Stimulated activated naive CD4-positive, alpha-beta T cell treated with Interleukin-2 at 50 U/mL for 16 hours (primary cell): ENCODE results near the gene AKR7A3.
"Not testable (repeated sequence)": the region's sequence is repeated elsewhere in the genome, so short reads cannot be mapped to it uniquely, and the experiment has no call there.

Experiments used
- DNase-seq: peaks from one replicate; lab custom pipeline; 2025; lab: John Stamatoyannopoulos, UW

The AKR7A3 gene

GRCh38 chr1:19287436-19288185 is 959 bp downstream of the AKR7A3 start:
- DNase-seq = no peak

GRCh38 chr1:19285807-19286206 is 2.8 kb downstream of the AKR7A3 start:
- DNase-seq = not testable (repeated sequence)

DNA sequence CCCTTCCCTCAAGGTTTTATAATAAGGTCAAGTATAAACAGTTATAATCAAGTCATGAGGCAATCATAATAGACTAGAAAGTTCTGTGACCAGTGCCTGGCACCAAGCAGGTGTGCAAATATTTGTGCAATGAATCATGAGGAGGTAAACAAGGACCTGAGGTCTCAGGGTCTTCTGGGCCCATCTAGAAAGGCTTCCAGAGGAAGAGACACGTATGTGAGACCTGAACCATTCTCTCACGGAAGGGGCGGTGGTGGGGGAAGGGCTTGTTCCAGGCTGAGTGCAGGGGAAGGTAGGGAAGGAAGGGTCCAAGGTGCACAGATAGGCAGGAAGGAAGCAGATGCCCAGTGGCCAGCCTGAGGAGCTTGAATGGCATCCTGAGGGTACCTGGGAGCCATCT is 3.2 kb downstream of the AKR7A3 start:
- DNase-seq = not testable (repeated sequence)

DNA sequence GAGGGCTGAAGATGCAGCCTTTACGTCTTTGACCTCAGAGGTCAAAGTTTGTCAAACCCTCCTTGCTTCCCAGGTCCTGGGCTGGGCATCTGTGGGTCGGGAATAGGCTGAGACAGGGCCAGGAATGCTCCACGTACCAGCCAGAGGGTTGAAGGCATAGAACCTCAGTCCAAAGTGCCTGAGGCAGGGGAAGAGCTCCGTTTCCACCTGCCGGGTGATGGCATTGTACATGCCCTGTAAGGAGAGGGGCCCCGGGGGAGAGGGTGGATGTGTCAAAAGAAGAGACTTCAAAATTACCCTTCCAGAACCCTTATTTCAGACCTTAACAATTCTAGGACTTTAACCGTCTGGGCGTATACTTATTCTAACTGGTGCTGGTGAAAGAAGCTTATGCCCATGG is 3.7 kb downstream of the AKR7A3 start:
- DNase-seq = no peak

GRCh38 chr1:19283891-19284290 is 4.7 kb downstream of the AKR7A3 start:
- no peak for DNase-seq

- DNase-seq = no peak
Observed at GRCh38 chr1:19274636-19275035, 13.9 kb downstream of the AKR7A3 start.

GRCh38 chr1:19273844-19274531 is 14.6 kb downstream of the AKR7A3 start:
- DNase-seq = not testable (repeated sequence)

DNA sequence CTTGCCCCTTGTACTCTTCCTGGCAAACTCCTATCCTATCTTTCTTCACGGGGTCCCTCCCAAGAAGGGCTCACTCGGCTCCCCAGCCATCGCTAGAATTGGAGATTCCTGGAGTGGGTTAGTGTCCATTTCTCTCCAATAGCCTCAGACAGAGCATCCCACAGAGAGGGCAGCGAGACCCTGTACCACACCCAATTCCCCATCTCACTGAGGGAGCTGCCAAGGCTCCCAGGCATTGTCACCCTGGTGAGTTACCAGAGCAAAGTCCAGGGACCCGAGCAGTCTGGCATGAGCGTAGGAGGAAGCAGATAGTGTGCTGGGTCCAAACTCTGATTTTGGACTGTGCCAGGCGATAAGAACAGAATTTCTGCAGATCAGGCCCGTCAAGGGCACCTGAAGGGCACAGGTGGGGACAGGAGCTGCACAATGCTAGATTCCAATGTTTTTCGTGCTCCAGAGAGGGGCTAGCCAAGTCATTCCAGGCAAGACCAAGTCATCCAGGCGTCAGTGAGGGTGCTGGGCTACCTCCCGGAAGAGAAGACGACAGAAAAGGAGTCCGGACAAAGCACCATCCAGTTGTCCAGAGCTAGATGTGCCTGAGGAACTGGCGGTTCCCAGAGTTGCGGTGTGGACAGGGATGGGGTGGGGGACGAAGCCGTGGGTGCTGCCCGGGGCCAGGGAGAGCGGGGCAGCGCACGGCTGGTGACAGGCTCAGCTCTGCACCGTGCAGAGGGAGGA is 15.3 kb downstream of the AKR7A3 start:
- no peak for DNase-seq

DNA sequence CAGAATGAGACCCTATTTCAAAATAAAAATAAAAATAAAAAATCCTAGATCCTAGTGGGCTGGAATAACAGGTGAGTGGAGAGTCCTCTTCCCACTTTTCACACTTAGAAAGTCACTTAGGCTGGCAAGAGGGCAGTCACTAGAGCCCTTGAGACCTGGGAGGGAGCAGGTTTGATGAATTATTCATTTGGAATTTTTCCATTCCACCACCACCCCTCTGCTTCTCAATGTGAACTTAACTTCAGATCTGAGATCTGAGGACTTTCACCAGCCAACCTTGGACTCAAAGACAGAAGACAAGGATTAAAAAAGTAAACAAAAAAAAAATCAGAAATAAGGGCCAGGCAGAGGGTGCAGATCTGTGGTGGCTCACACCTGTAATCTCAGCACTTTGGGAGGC is 16.5 kb downstream of the AKR7A3 start:
- no peak for DNase-seq

- not testable (repeated sequence) for DNase-seq
Observed at GRCh38 chr1:19270343-19270730, 18.2 kb downstream of the AKR7A3 start.

- DNase-seq = not testable (repeated sequence)
Observed at GRCh38 chr1:19269427-19270342, 18.9 kb downstream of the AKR7A3 start.

DNA sequence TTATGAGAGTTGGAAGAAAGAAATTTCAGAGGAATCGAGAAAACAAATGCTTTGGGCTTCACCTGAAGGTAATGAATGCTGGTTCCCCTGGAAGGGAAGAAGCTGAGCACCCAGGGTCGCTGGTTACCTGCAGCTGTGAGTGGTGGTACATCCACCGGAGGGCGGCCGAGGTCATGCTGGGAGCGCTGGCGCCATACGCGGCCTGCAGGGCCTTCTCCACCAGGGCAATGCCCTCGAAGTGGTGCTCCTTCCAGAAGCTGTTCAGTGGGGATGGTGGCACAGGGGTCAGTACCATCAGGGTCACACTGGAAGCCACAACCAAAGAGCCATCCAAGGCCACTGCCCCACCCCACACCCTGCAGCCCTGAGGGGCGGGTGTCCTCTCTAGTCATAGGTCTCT is 20.1 kb downstream of the AKR7A3 start:
- DNase-seq = no peak

DNA sequence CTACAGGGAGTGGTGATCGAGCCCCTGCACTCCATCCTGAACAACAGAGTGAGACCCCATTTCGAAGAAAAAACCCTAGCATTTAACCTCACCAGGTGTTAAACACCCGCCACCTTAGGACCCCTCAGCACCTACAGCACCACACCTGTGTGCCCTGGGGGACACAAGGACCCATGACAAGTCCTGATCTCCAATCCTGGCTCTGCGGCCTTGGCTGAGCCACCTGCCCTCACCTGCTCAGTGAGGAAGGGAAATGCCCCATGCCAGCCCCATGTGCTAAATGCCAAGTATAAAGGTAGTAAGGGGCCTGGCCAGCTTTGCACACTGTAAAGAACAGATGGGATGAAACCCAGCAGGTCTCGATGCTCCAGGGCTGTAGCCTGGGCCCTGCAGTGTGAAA is 25.8 kb downstream of the AKR7A3 start:
- DNase-seq = no peak

DNA sequence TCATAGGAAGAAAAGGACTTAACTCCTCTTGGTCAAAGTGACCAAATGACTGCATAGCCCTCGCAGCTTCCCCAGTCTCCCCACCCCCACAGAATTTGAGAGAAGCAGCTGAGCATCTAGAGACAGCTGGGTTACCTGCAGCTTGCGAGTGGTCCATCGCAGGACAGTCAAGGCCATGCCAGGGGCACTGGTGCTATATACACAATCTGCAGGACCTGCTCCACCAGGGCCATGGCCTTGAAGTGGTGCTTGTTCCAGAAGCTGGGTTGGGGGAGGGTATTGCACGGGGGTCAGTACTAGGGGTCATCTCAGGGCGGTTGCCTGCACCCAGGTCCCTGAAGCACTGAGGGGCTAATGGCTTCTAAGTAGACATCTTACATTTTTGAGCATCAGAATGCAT is 26.5 kb downstream of the AKR7A3 start:
- no peak for DNase-seq

- no peak for DNase-seq
Observed at GRCh38 chr1:19260211-19261138, 28.1 kb downstream of the AKR7A3 start.

- no peak for DNase-seq
Observed at GRCh38 chr1:19258353-19258752, 30.2 kb downstream of the AKR7A3 start.

DNA sequence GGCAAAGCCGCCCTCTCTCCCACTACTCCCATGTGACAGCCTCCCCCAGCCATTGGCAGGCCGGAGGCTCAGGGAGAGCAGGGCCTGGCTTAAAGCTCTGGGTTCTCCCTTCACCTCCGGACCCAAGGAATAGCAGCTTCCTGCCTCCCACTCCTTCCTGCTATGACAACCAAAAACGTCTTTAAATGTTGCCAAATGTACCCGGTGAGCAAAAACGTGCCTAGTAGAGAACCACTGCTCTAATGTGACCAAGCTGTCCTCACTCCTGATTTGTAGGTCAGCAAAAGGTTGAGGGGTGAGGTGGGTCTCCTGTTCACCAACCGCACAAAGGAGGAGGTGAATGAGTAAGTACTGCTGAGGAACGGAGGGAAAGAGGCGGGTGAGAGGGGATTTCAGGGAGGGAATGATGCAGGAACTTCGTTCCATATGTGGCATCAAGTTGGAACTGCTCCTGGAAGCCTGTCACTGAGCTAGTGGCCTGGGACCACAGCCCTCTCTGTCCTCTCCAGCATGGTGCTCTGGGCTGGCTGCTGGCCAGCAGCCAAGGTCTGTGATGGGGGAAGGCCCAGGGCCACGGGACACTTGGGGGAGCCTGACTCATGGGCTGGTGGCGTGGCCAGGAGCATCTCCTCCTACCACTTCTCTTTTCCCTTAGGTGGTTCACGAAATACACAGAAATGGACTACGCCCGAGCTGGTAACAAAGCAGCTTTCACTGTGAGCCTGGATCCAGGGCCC is 31.2 kb downstream of the AKR7A3 start:
- no peak for DNase-seq

- not testable (repeated sequence) for DNase-seq
Observed at GRCh38 chr1:19256301-19256700, 32.3 kb downstream of the AKR7A3 start.

DNA sequence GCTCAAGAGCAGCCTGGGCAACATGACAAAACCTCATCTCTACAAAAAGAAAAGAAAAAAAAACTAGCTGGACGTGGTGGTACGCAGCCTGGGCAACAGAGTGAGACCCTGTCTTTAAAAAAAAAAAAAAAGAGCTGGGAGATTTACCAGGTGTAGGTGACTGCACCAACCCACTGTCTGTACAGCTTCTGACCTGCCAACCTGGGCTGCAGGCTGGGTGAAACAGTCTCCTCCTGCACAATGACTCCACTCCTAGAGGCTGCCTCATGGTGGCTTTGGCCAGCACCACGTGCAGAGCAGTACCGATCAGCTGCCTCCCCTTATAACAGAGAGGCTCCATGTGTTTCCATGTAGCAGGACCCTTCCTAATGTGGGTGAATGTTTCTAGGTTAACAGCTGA is 33.3 kb downstream of the AKR7A3 start:
- no peak for DNase-seq

DNA sequence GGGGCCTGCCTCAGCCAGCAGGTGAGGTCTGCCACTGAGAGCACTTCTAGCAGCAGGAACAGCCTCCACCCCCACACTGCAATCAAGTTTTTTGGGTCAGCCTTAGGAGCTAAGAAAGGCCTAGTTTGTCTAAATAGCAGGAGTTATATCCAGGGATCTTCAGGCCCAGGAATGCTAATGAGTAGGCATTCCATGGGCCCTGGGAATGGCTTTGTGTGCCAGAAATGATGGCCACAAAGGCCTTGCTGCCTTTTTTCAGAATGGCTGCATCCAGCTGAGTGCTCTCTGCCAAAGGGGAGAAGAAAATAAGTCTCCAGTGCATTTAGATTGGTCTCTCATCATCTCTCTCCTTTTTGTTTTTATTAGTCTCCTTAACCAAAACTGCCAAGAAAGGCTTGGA is 34.2 kb downstream of the AKR7A3 start:
- DNase-seq = no peak
